Smooth muscle cell of bladder (primary cell): ENCODE measurements around the gene DRP2. TPM values are rescaled to one million over a fixed set of nuclear protein-coding genes. Genes with fewer than 3 reads are reported as not detected.

ENCODE experiments used
- total RNA-seq: library from RNA; depleted of rRNA; stranded (reverse); fragments of >200 nt; gene quantifications from 2 replicates; pipeline ENCODE4 v1.2.3, GENCODE V29; 2014

DRP2 gene
- 0.57 and 0.74 TPM in 2 replicates for total RNA-seq

GRCh38 chrX:101219116-101219863 lies at the start of gene DRP2:
Gene DRP2 (plus strand): TSS chrX:101219786. CDS start chrX:101231648, 11,862 bp downstream.

DNA sequence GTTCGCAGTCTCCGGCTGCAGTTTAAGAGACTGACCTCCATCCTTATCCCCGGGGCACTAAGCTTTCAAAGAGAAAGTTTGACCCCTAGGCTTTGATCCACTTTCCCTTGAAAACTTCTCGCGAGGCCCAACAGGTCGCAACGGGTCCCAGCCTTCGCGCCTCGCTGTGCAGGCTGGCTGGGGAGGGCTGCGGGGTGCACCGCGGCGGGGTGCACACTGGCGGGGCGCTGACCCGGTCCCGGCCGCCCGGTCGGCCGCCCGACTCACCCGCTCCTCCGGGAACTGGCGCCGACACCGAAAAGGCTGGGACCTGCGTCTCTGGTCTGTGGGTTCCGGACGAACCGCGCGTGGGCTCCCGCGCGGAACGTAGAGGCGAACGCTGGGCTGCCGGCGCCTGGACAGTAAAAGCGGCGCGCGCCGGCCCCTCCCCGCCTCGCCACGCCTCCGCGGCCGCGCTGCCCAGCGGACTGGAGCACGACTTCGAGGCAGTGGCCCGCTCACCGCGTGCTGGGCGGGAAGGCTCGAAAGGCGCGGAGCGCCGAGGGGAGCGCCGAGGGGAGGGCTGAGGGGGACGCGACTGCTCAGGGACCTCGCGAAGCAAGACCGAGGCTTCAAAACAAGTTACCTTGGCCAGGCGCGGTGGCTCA lies 71.5 kb downstream of the DRP2 start, which contains the start of gene TAF7L:
TSS of gene TAF7L (minus strand) at position 378 of the 647 bp plus-strand sequence. CDS start 3,791 bp downstream, outside the sequence.

Other genes starting within 250 kb of the DRP2 start
- 8.7 and 9.3 TPM in 2 replicates for gene TRMT2B, start 167.7 kb upstream of the DRP2 start, total RNA-seq
- gene TMEM35A, start 140.9 kb upstream of the DRP2 start, total RNA-seq, result 3.1 and 3.4 TPM in 2 replicates
- 2.8 and 3.1 TPM in 2 replicates for gene CENPI, start 121.6 kb upstream of the DRP2 start, total RNA-seq
- gene TAF7L, start 71.5 kb downstream of the DRP2 start, total RNA-seq, result 0.37 and 0.43 TPM in 2 replicates
- gene TIMM8A, start 129.0 kb downstream of the DRP2 start, total RNA-seq, result 2.1 and 2.6 TPM in 2 replicates
- gene BTK, start 166.4 kb downstream of the DRP2 start, total RNA-seq, result not detected in 2 replicates
- gene RPL36A, start 171.2 kb downstream of the DRP2 start, total RNA-seq, result 507 and 859 TPM in 2 replicates
- gene GLA, start 188.1 kb downstream of the DRP2 start, total RNA-seq, result 23.6 and 25.3 TPM in 2 replicates
- gene HNRNPH2, start 188.4 kb downstream of the DRP2 start, total RNA-seq, result 87.5 and 102 TPM in 2 replicates